Mesodermal cell (in vitro differentiated cells): ENCODE results near the gene DENND11.

Source experiments
- H3K27ac ChIP-seq: 2 replicates; pipeline ENCODE4 v1.7.0; 2013; ENCODE audit warnings: mild to moderate bottlenecking, low read depth, low read length, moderate library complexity; ENCODE audit not compliant: severe bottlenecking
- H3K36me3 ChIP-seq: 2 replicates; pipeline ENCODE4 v1.7.1; 2013; ENCODE audit warnings: mild to moderate bottlenecking, low read length, moderate library complexity; ENCODE audit not compliant: control insufficient read depth, insufficient read depth
- H3K4me1 ChIP-seq: one replicate; pipeline ENCODE4 v1.7.1; 2013; ENCODE audit warnings: mild to moderate bottlenecking, low read length; ENCODE audit not compliant: insufficient read depth, control insufficient read depth, poor library complexity, severe bottlenecking
- H3K4me3 ChIP-seq: 2 replicates; pipeline ENCODE4 v1.7.0; 2013; ENCODE audit warnings: low read length, control low read depth, mild to moderate bottlenecking; ENCODE audit not compliant: insufficient read depth, poor library complexity, severe bottlenecking; ENCODE audit errors: extremely low read depth
- H3K9me3 ChIP-seq: 2 replicates; pipeline ENCODE4 v1.7.1; 2013; ENCODE audit warnings: mild to moderate bottlenecking, low read length, moderate library complexity; ENCODE audit not compliant: control insufficient read depth
- WGBS, 2 experiments: methylation state at CpG; one replicate each; pipeline ENCODE4 v1.1.5; 2013; ENCODE audit warnings: missing lambda C conversion rate in 2 of 2; ENCODE audit not compliant: insufficient coverage in 2 of 2; 5-methylcytosine and 5-hydroxymethylcytosine counted together

DENND11 gene

DNA sequence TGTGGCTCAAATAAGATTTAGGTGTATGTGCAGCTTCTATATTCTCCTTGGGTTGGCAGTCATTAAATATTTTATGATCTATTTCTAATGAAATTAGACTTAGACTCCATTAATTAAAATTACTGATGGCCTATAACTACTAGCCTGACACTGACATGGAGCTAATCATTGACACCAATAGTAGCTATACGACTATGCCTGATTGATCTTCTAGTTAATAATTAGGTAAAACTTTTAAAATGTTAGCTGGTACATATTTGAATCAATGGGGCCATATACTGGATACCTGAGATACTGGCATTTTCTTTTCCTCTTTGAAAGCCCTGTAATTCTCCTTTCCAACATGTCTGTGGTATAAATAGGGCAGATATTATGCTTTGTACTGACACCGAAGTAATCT, 20.6 kb upstream of the DENND11 start:
- H3K9me3 ChIP-seq = no peaks in the 10 kb centered on the region
- H3K27ac ChIP-seq = no peak overlapping the region
- 100% methylated on average over 1 of the region's 2 CpGs; no CpG with 5 or more reads in 1 of the 2 experiments for WGBS, 2 experiments
- no peak overlapping the region for H3K4me3 ChIP-seq
- H3K36me3 ChIP-seq = no peaks in the 10 kb centered on the region
- H3K4me1 ChIP-seq = no peaks in the 10 kb centered on the region

- Histone ChIP-seq H3K27ac (no peak overlapping the region), H3K9me3 (no peaks in the 10 kb centered on the region), H3K36me3 (no peaks in the 10 kb centered on the region), H3K4me1 (no peaks in the 10 kb centered on the region), H3K4me3 (no peak overlapping the region)
- 100% methylated on average over 1 of the region's 1 CpG for WGBS, 2 experiments
These were observed 15.5 kb upstream of the DENND11 start for GRCh38 chr7:141717450-141717849.

GRCh38 chr7:141715794-141716689, 14.1 kb upstream of the DENND11 start:
- 50 to 86% methylated on average over 2 of the region's 6 CpGs for WGBS, 2 experiments
- Histone ChIP-seq H3K36me3 (no peaks in the 10 kb centered on the region), H3K27ac (no peak overlapping the region), H3K4me3 (no peak overlapping the region), H3K4me1 (no peaks in the 10 kb centered on the region), H3K9me3 (no peaks in the 10 kb centered on the region)

DNA sequence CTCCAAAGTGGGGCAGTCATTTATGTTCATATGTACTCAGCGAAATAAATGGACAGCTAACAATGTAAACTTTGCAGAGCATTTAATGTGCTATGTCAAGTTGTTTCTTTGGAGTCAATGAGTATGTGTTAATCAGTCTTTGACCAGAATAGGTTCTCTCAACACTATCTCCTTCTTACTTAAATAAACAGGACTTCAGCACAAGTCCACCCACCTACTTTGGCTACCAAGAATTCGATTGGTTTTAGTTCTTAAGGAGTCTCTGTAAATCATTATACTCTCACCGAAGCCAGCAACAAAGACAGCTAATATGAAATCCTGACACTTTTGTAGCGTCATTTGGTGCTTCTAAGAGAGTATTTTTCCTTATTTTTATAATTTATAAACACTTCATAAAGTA, 13.1 kb upstream of the DENND11 start:
- Histone ChIP-seq H3K27ac (no peak overlapping the region), H3K4me3 (no peak overlapping the region), H3K36me3 (no peaks in the 10 kb centered on the region), H3K9me3 (no peaks in the 10 kb centered on the region), H3K4me1 (no peaks in the 10 kb centered on the region)
- 86% methylated on average over 1 of the region's 4 CpGs; no CpG with 5 or more reads in 1 of the 2 experiments for WGBS, 2 experiments

GRCh38 chr7:141714571-141714970, 12.6 kb upstream of the DENND11 start:
- Histone ChIP-seq H3K27ac (no peak overlapping the region), H3K4me3 (no peak overlapping the region), H3K4me1 (no peaks in the 10 kb centered on the region), H3K36me3 (no peaks in the 10 kb centered on the region), H3K9me3 (no peaks in the 10 kb centered on the region)
- WGBS, 2 experiments = 82 to 83% methylated on average over 2 of the region's 2 CpGs

DNA sequence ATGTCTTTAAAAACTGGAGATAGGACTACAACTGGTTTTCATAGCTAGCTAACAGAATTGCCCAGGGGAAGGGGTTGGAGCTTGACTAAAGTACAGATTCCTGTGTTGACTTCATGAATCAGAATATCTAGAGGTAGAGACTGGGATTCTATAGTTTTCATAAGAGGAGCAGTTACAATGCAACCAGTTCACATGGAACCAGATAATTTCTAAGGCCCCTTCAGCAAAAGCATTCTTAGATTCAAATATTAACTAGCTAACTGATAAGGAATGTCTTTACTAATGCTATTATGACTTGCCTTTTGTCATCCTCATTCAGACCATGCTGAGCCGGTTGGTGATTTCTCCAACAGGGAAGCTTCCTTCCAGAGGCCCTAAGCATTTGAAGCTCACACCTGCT, 11.9 kb upstream of the DENND11 start:
- 50 to 80% methylated on average over 1 of the region's 1 CpG for WGBS, 2 experiments
- Histone ChIP-seq H3K36me3 (no peaks in the 10 kb centered on the region), H3K9me3 (no peaks in the 10 kb centered on the region), H3K27ac (no peak overlapping the region), H3K4me1 (no peaks in the 10 kb centered on the region), H3K4me3 (no peak overlapping the region)

DNA sequence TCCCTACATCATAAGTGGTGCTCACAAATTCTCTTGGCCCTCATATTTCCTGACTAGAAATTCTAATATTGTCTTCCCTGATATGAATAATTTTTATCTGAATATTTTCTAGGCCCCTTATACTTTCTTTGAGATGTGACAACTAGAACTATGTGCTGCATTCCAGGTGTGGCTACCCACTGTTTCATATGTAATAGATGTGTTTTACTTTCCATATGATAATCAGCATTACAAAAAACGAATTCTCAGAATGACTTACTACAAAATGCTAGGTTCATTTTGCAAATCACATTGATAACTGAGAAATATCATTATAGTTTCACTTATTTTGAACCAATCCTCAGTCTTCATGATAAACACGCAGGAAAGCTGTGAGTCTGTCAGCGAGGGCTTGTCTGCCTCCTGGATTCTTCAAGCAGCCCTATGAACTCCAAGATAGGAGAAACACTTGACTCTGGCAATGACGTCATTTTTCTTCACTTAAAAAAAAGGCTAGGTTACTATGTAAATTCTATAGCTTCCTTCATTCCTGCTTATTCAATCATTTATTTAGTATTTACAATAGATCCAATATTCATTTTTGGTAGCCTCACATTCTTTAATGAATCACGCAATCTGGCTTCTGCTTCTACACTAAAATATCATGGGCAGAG, 10.8 kb upstream of the DENND11 start:
- no peaks in the 10 kb centered on the region for H3K36me3 ChIP-seq
- no peak overlapping the region for H3K27ac ChIP-seq
- no peaks in the 10 kb centered on the region for H3K4me1 ChIP-seq
- 92 to 93% methylated on average over 2 of the region's 5 CpGs for WGBS, 2 experiments
- no peak overlapping the region for H3K4me3 ChIP-seq
- H3K9me3 ChIP-seq = no peaks in the 10 kb centered on the region

GRCh38 chr7:141710301-141710700, 8.3 kb upstream of the DENND11 start:
- no peak overlapping the region for H3K27ac ChIP-seq
- H3K4me3 ChIP-seq = no peak overlapping the region
- H3K36me3 ChIP-seq = no peaks in the 10 kb centered on the region
- WGBS, 2 experiments = 57 to 71% methylated on average over 1 of the region's 1 CpG
- H3K4me1 ChIP-seq = peaks cover under 1% of the 10 kb centered on the region
- no peaks in the 10 kb centered on the region for H3K9me3 ChIP-seq

GRCh38 chr7:141709749-141710148, 7.8 kb upstream of the DENND11 start:
- H3K9me3 ChIP-seq = no peaks in the 10 kb centered on the region
- no peak overlapping the region for H3K27ac ChIP-seq
- H3K36me3 ChIP-seq = no peaks in the 10 kb centered on the region
- H3K4me1 ChIP-seq = peaks cover 5% of the 10 kb centered on the region
- H3K4me3 ChIP-seq = no peak overlapping the region
- 83% methylated on average over 2 of the region's 4 CpGs; no CpG with 5 or more reads in 1 of the 2 experiments for WGBS, 2 experiments

- peaks cover 10% of the 10 kb centered on the region for H3K4me1 ChIP-seq
- no peak overlapping the region for H3K27ac ChIP-seq
- H3K4me3 ChIP-seq = no peak overlapping the region
- no CpG with 5 or more reads among the region's 2 CpGs for WGBS, 2 experiments
- H3K9me3 ChIP-seq = no peaks in the 10 kb centered on the region
- H3K36me3 ChIP-seq = no peaks in the 10 kb centered on the region
These were observed 7.4 kb upstream of the DENND11 start for GRCh38 chr7:141709318-141709717.

DNA sequence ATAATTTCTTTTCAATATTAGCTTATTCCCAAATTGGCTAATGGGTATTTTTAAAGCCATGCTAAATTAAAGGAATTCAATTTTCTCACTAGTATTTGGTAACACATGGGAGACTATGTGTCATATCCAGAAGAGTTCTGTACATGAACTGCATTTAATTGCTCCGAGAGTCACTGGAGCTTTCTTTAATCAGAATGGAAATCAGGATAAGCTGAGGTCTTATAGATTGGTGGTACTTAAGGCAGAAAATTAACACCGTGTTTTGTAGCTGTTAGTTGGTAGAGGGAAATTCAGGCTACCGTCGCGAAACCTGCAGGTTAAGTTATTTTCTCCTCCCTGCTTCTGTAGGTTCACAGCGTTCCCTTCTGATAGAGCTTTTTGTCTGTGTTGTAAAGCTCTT, 6.4 kb upstream of the DENND11 start, which contains the start of gene WEE2:
TSS of gene WEE2 (plus strand) at position 3 of the 400 bp plus-strand sequence. CDS start 406 bp downstream, outside the sequence.
- Histone ChIP-seq H3K27ac (no peak within 1 kb of the TSS), H3K9me3 (no peaks in the 10 kb centered on the region), H3K4me3 (no peak within 1 kb of the TSS), H3K4me1 (peaks cover 15% of the 10 kb centered on the region), H3K36me3 (no peaks in the 10 kb centered on the region)
- WGBS, 2 experiments = 89 to 90% methylated on average over 2 to 4 of the region's 6 CpGs
